Measurements from ENCODE around the gene MYF5.
"Not testable (repeated sequence)": the region's sequence is repeated elsewhere in the genome, so short reads cannot be mapped to it uniquely, and the experiment has no call there.

Gene MYF5

DNA sequence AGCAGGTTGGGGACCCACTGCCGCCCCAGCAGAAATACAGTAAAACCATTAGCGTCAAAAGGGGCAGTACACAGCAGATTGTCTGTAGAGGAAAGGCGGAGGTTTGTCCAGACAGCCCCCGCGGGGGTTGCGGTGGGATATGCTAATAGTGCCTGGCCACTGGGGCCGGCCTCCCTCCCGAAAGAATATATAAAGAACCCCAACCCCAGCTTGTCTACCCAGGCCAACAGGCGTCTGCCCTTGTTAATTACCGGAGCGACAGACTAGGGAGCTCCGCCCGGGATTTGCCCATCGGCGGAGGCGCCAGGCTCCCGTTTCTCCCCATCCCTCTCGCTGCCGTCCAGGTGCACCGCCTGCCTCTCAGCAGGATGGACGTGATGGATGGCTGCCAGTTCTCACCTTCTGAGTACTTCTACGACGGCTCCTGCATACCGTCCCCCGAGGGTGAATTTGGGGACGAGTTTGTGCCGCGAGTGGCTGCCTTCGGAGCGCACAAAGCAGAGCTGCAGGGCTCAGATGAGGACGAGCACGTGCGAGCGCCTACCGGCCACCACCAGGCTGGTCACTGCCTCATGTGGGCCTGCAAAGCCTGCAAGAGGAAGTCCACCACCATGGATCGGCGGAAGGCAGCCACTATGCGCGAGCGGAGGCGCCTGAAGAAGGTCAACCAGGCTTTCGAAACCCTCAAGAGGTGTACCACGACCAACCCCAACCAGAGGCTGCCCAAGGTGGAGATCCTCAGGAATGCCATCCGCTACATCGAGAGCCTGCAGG is at the start of gene MYF5:
TSS of gene MYF5 (plus strand) at position 217 of the 774 bp plus-strand sequence. CDS start at position 369, 152 bp downstream.
- DNase-seq = no peak

DNA sequence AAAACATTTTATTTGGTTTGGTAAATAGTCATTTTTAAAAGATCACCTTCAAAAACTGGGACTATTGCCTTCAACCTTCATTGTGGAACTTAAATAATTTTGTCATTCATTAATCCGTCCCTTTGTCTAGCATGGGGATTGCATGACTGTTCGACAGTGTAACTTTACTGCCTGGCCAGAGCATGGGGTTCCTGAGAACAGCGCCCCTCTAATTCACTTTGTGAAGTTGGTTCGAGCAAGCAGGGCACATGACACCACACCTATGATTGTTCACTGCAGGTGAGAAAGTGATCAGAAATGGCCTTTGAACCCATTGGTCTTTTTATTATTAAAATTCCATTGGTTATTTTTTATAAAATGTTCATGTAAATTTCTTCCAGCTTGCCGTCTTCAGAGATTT is 46.5 kb upstream of the MYF5 start:
- no peak for DNase-seq

DNA sequence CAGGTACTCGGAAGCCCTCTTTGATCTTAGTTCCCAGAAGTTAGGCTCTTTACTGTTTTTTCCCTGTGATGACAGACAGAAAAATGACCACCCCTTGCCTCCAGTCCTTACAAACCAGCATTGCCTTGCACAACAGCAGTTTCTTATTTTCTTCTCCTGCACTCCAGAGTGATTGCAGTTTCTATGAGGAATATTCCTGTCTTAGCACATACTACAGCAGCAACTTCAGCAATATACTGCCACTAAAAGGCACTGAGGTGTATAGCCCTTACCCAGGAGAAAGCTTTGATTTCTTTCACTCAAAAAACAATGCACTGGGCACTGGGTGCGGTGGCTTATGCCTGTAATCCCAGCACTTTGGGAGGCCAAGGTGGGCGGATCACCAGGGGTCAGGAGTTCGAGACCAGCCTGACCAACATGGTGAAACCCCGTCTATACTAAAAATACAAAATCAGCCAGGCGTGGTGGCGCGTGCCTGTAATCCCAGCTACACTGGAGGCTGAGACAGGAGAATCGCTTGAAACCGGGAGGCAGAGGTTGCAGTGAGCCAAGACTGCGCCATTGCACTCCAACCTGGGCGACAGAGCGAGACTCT is 40.6 kb upstream of the MYF5 start:
- DNase-seq = not testable (repeated sequence)

DNA sequence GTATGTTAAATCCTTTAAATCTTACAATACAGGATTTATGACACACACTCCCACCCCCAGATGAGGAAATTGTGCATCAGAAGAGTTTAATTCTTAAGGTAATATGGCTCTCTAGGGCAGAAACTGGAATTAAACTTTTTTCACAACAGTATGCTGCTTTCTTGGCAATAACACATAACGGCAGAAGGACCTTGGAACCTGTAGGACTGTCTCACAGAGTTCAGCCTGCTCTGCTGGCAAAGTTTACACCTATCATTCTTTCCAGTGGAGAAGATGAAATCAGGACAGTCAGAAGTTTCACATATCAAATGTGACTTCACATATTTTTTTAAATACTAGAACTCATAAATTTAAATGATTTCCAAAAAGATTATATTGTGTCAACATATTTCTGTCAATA is 39.9 kb upstream of the MYF5 start:
- DNase-seq = no peak

DNA sequence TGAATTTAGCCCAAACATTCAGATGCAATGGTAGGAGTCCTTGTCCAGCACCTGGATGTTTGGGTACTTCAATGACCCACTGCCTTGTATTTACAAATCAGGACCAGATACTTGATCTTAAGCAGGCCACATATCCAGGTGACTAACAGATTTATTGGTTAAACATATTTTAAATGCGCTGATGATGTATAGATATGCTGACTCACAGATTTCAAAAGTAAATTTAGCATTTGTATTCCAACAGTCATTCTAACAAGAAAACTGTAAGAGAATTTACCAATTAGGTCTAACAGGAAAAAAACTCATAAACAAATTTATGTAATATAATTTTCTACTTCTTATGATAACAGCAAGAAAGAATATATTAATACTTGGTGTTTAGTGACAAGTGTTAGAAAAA is 38.7 kb upstream of the MYF5 start:
- DNase-seq = no peak

DNA sequence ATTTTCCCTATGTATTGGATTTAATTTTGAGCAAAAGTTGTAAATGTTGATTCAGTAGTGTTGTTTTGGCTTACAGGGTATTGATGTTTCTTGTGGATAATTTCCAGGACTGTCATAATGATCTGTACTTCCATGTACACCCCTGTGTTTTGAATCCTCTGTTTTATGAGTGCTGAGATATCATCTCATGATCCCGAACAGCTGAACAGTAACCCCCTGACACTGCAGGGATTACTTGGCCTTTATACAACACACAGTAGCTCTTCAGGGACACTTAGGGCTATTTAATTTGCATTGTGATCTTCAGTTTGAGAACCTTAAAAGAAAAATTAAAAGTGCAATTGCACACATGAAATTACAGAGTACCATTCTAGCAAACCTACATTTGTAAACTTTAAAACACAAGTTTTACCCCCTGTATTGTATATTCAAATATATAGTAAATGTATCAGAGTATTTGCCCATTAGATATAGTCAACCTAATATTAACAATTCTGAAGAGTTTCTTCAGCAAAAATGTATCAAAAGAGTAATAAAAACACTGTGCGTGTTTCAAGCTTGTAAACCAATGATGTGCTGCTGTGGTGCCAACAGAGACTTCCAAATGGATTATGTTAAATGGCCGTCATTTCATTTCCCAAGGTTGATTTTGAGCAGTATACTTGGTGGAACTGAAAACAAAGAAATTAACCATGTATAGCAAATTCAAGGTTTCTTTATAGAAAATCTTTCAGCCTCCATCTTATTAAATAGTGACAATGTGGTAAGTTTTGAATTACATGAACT is 37.2 kb upstream of the MYF5 start:
- no peak for DNase-seq

DNA sequence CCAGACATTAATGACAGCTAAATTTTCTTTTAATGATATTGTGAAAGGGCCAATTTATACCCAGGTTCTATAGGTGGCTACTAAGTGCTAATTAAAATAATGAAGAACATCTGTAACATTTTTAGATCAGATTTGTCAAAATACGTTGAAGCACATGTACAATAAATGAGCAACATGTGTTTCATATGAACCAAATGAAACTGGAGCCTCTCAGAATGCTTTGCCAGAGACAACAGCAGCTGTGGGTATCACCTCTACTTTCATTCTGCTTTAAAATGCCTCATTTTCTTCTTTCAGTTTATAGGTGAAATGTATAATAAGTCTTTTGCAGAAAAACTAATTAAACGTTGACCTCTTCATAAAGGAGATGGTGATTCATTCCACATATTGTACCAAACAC is 35.4 kb upstream of the MYF5 start:
- no peak for DNase-seq

DNA sequence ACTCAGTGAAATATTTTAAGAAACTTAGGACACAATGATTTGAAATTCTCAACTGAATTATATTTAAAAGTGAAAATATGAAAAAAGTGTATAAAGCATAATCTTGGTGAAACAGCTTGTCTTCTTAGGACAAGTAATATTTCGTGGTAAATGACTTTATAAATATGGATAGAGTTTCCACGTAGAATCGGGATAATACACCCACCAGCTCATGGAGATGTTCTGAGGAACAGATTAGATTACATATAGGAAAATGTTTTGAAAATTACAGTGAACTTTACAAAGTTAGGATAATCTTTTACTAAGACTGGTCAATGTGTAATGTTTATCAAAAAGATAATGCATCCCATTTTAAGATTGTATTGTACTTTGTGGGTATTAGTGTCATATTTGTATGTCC is 34.9 kb upstream of the MYF5 start:
- no peak for DNase-seq

DNA sequence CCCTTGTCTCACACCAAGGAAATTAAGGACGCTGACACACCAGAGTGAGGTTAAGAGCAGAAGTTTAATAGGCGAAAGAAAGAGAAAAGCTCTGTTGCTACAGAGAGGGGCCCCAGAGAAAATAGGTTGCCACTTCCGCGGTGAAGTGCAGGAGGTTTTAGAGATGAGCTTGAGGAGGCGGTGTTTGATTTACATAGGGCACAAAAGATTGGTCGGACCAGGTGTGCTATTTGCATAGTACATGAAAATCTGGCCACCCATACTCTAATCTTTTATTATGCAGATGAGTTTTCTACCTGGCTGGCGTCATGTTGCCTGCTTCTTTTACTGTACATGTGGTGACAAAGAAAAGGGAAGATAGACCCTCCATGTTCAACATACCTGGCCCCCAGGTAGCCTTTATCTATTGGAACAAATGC is 32.6 kb upstream of the MYF5 start:
- no peak for DNase-seq

DNA sequence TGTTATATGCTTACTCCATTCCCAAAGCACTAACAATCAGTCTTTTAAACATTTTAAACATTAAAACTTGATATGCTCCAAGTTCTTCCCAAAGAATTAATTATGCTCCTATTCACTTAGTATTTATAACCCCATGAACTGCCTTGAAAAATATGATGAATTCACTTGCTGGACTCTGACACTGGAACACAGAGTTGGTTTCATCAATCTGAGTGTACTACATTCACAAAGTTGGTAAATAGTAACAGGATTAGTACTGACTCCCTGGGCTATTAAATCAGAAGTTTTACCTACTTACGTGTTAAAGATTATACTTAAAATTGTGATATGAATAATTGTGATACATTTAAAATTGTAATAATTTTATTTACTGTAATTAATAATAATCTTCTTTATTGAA is 26.6 kb upstream of the MYF5 start:
- no peak for DNase-seq

DNA sequence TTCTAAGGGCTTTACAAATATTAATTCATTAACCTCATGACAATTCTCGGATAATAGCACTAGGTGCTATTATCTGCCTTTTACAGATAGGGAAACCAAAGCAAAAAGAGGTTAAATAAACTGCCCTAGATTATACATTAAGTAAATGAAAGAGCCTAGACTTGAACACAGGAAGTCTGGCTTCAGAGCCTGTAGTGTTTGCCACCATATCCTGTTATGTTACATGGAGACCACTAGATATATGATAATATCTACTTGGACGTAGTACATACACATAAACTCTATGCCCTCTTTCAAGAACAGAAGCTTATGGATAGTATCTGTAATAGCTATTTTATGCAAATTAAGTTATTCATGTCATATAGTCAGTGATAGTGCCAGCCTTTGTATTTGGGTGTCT is 26.2 kb upstream of the MYF5 start:
- DNase-seq = no peak

DNA sequence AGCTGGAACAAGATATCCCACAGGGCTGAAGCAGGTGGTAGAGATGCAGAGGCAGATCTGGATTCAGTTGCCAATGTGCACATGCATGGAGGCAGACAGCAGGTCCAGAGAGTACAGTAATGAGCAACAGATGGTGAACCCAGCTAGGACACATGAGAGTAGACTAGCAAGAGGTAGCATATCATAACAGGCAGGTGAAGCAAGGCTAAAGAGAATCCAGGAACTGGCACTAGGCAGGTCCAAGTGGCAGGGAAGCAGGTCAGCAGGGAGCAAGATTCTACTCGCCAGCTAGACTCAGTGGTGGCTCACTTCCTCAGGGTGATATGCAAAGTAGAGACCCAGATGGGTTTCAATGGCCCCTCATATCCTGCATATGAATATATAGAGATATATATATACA is 24.6 kb upstream of the MYF5 start:
- no peak for DNase-seq

DNA sequence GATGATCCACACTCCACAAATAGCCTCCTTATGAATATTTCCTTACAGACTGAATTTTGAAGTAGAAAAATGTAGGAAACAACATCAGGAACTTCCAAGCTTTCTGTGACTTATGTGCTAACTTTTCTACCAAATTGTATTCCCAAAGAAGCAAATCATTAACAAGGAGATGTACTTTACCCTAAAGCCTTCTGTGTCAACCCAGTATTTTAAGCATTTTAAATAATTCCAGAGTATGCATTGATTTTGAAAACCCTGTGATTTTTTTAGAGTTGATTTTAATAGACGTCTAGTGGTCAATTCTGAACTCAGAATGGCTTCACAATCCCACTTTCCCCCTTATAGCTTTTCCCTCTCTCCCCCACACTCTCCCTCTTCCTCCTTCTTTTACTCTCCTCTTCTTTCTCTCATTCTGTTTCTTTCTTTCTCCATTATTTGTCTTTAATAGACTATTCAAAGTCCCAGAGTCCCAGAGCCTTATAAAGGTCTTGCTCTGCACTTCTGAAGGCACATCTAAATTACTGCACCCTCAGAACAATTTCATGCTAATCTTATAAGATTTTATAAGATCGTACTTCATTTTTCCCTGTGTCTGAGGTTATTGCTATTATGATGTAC is 19.3 kb upstream of the MYF5 start:
- no peak for DNase-seq

DNA sequence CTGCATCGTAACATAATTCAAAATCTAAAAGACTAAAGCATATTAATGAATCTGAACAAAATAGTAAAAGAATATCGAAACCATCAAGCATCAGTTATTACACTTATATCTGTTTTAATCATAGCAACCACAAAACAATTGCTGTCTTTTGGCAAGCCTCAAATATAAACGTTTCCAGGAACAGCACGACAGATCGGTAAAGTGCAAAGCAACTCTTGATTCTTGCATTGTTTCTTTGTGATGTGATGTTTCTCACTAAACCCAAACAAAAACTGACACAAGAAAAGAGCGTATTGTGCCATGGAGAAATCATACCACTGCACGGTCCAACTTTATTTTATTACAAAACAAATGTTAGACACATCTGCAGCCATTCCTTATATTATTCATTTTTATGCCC is 18.5 kb upstream of the MYF5 start:
- DNase-seq = no peak

DNA sequence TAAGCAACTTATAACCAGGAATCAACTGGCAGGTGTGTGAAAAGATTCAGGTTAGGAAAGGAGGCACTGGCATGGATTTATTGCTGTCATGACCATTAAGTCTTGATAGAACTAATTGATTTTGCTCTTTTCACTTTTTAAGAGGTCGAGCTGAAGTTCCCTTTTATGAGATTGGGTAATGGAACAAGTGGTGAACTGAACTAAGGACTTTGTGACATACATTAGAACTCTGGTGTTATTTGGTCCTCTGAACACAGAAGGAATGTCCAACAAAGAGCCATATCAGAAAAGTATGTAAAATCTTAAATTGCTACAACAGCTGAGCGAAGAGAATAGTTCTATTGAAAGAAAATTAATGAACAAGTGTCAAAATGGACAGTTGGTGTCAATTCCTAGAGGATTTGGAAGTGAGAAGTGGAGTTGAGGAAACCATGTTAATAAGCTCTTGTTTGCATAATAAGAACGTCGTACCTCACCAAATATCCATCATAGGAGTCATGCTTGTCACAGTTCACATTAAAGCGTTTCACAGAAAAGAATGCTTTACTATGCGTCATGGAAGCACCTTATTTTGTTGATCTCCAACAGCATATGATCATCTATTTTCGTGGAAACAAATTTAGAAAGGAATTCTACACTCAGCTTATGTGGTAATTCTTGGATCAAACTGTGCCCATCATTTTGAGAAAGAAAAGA is 17.7 kb upstream of the MYF5 start:
- no peak for DNase-seq

DNA sequence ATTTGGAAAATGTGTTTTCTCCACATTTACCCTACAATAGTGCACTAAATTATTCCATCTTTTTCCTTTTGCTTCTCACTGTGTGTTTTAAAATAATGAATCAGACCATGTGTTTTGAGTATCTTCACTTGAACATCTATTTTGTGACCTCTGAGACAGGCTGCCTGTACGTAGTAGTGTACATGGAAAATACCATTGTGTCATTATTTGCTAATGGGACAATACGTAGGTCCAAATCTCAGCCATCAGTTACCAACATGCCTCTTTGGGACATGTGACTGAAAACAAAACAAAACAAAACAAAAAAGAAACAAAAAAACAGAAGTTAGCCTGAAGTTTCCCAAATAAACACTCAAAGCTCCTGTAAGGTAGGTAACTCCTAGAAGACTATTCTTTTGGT is 16.4 kb upstream of the MYF5 start:
- DNase-seq = no peak

DNA sequence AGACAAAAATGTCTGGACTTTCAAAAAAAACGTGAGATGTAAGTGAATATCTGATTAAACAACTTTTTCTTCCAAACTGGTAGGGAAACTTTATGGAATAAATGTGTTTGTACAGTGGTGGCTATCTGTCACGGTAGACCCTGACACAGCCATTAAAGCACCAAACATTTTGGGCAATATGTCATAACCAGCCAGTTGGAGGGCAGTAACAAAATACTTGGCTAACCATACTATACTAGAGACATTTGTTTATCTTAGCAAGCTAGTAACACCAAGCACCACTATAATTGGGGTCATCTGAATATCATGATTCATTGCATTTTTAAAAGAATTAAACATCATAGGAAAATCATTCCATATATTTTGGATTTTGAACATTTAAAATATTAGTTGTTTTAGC is 15.3 kb upstream of the MYF5 start:
- no peak for DNase-seq

DNA sequence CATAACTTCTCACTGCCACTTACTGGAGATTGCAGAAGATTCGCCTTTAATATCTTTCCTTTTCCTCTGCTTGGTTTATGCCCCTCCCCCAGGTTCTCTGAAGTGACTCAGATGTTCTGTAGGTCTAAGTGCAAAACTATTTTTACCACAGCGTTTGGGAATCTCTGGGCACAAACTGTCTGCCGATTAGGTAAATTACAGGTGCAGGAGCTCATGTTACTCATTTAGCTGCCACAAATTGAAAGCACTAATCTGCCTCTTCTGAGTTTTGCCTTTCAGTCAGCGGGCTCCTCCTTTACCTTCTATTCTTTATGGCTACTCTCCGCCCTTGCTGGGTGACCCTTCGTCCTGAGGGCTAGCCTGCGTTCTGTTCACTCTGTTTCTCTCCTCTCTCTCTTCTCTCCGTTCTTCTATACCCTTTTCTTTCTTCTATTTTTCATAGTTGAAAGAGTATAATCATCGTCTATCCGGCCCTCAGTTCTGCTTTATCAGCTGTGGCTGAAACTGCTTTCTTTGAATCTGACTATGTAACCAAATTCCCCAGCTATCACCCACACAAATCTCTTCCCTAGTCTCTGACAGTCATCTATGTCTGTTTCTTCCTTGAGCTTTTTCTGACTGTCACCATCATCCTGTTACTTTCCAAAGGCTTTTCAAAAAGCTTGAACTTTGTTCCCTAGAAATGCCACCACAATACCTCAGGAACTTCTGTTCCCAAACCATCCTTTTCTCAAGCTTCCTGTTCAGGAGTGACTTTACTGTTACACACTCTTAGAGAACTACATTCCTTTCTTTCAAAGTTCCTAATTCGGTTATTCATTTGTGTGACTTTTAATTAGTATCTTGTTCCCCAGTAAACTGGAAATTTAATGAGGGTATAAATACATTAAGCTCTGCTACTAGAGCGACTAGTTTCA is 13.6 kb upstream of the MYF5 start:
- no peak for DNase-seq

DNA sequence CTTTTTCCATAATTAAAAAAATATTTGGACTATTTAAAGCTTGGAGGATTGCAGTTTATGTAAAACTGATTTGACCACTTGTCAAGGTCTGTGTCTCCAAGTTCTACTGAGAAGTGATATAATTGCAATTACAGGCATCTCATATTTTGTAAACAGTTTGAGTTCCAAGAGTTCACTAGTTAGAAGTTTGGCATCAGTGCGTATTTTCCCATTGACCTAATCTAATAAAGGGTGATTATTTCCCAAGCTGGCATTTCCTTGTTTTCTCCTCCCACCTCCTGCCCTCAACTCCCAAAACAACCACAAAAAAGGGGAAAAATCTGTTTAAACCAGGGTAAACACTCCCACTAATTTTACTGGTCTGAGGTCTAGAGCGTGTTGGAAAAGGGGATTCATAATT is 12.3 kb upstream of the MYF5 start:
- no peak for DNase-seq

DNA sequence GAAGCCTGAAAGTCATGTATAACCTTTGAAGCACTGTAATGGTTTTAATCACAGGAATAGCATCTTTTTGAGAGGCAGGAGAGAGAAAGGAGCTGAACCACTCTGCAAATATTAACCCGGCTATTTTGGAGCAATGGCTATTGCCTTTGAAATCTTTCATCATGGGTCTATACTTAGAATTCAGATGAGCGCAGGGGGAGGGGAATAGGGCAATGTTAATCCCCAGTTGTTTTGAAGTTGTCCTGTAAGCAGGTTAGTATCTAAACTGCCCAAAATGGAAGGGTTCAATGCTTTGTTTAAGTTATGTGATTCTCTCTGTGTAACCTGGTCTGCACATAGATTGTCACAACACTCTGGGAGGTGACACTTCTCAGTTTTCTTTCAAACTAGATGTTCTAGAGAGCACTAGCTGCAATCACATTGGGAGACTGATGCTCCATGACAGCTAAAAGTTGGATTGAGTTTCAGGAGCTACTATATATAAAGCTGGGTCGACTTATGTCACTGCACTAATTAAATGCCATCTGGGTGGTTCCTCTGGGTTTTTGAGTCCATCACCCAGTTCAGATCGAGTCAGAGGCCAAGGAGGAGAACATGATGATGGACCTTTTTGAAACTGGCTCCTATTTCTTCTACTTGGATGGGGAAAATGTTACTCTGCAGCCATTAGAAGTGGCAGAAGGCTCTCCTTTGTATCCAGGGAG is 9.4 kb upstream of the MYF5 start, which contains the start of gene MYF6:
TSS of gene MYF6 (plus strand) at position 509 of the 704 bp plus-strand sequence. CDS start at position 595, 86 bp downstream.
- no peak for DNase-seq

DNA sequence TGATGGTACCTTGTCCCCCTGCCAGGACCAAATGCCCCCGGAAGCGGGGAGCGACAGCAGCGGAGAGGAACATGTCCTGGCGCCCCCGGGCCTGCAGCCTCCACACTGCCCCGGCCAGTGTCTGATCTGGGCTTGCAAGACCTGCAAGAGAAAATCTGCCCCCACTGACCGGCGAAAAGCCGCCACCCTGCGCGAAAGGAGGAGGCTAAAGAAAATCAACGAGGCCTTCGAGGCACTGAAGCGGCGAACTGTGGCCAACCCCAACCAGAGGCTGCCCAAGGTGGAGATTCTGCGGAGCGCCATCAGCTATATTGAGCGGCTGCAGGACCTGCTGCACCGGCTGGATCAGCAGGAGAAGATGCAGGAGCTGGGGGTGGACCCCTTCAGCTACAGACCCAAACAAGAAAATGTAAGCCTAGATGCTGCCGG is 8.9 kb upstream of the MYF5 start:
- DNase-seq = no peak
